Common myeloid progenitor, CD34-positive (primary cell): Measurements from ENCODE around the gene G6PC3.

ENCODE experiments used
- CTCF ChIA-PET: fragments of 350-600 bp; sonication (Branson Sonifier 250); formaldehyde crosslinking; loops from one replicate; lab custom pipeline; 2021; ENCODE audit warnings: antibody characterized with exemption; lab: Charles Lee
- POLR2A ChIA-PET: fragments of 350-600 bp; sonication (Branson Sonifier 250); formaldehyde crosslinking; loops from one replicate; lab custom pipeline; 2021; ENCODE audit warnings: antibody characterized with exemption; lab: Charles Lee
- DNase-seq, 3 donors: peaks; one replicate each; pipeline versions ENCODE4 v3.0.0 to v3.0.0-alpha.2; 2013
- H3K27ac ChIP-seq, 2 experiments: 1 replicate in 1 of 2; 2 replicates in 1 of 2; pipeline ENCODE4 v1.7.0; 2013; ENCODE audit warnings: inconsistent platforms in 2 of 2, low read length in 2 of 2, mild to moderate bottlenecking in 2 of 2, low read depth in 1 of 2, moderate library complexity in 1 of 2; ENCODE audit not compliant: severe bottlenecking in 2 of 2, insufficient read depth in 1 of 2, poor library complexity in 1 of 2
- H3K27me3 ChIP-seq, 5 experiments: replicated peaks in 2 of 5; 1 replicate in 3 of 5; 2 replicates in 2 of 5; pipeline versions ENCODE4 v1.6.1 to v1.7.0; 2013; ENCODE audit warnings: low read length in 4 of 5, mild to moderate bottlenecking in 2 of 5, moderate library complexity in 2 of 5, inconsistent platforms in 1 of 5; ENCODE audit not compliant: insufficient read depth in 5 of 5, control insufficient read depth in 4 of 5
- H3K36me3 ChIP-seq, 4 experiments: 1 replicate in 2 of 4; 2 replicates in 2 of 4; pipeline versions ENCODE4 v1.6.1 to v1.7.0; 2013; ENCODE audit warnings: low read length in 3 of 4, control low read depth in 1 of 4, mild to moderate bottlenecking in 1 of 4; ENCODE audit not compliant: control insufficient read depth in 4 of 4, insufficient read depth in 4 of 4
- H3K4me1 ChIP-seq, 4 experiments: 1 replicate in 3 of 4; 2 replicates in 1 of 4; pipeline versions ENCODE4 v1.6.1 to v1.7.1; 2013; ENCODE audit warnings: low read length in 3 of 4, mild to moderate bottlenecking in 3 of 4, control low read depth in 1 of 4, inconsistent platforms in 1 of 4, moderate library complexity in 1 of 4; ENCODE audit not compliant: control insufficient read depth in 4 of 4, insufficient read depth in 4 of 4; ENCODE audit errors: control extremely low read depth in 1 of 4
- H3K4me3 ChIP-seq, 7 experiments: 1 replicate in 4 of 7; 2 replicates in 3 of 7; pipeline versions ENCODE4 v1.5.1 to v1.7.0; 2013; ENCODE audit warnings: mild to moderate bottlenecking in 7 of 7, low read length in 6 of 7, moderate library complexity in 6 of 7, inconsistent platforms in 2 of 7, low read depth in 2 of 7, control low read depth in 1 of 7; ENCODE audit not compliant: insufficient read depth in 4 of 7, control insufficient read depth in 1 of 7; ENCODE audit errors: extremely low read depth in 1 of 7
- H3K9me3 ChIP-seq, 5 experiments: 1 replicate in 4 of 5; 2 replicates in 1 of 5; pipeline versions ENCODE4 v1.6.1 to v1.7.1; 2013; ENCODE audit warnings: low read length in 4 of 5, mild to moderate bottlenecking in 2 of 5, inconsistent platforms in 1 of 5, low read depth in 1 of 5, moderate library complexity in 1 of 5; ENCODE audit not compliant: control insufficient read depth in 4 of 5, insufficient read depth in 2 of 5; ENCODE audit errors: control extremely low read depth in 1 of 5
- WGBS: methylation state at CpG from one replicate; pipeline ENCODE4 v1.1.5; 2013; ENCODE audit not compliant: insufficient coverage; 5-methylcytosine and 5-hydroxymethylcytosine counted together

G6PC3 gene

GRCh38 chr17:44110011-44110686 lies 39.6 kb downstream of the G6PC3 start:
- no peaks in the 10 kb centered on the region for H3K27me3 ChIP-seq
- H3K4me1 ChIP-seq, result peaks cover 4 to 89% (median 56%) of the 10 kb centered on the region in 4 experiments
- no peak overlapping the region for H3K27ac ChIP-seq
- H3K36me3 ChIP-seq, result peaks cover 2 to 25% (median 4%) of the 10 kb centered on the region in 4 experiments
- POLR2A ChIA-PET, result interaction anchor here (0.9 to 1.4 kb wide), 2 partner anchors 13 to 14 kb away, joined by 3 to 4 read pairs; partner anchors contain the start of gene HDAC5
- WGBS, result 89% methylated on average over 7 of the region's 10 CpGs
- no peak for DNase-seq
- CTCF ChIA-PET, result interaction anchor here (0.6 to 9.7 kb wide), 6 partner anchors 7 to 58 kb away, joined by 3 to 85 read pairs (median 6); partner anchors contain the start of gene HDAC5
- H3K9me3 ChIP-seq, result no peaks in the 10 kb centered on the region
- H3K4me3 ChIP-seq, result peak overlapping the region in 4 of 7 experiments; percentile 40 to 61 (median 55)

GRCh38 chr17:44110823-44111633 lies 40.5 kb downstream of the G6PC3 start:
- H3K36me3 ChIP-seq, result peaks cover 2 to 26% (median 6%) of the 10 kb centered on the region in 4 experiments
- POLR2A ChIA-PET, result interaction anchor here (0.6 to 1.4 kb wide), 4 partner anchors 13 to 111 kb away, joined by 3 to 4 read pairs (median 3); partner anchors contain the start of gene HDAC5
- peak overlapping the region in 1 of 2 experiments; percentile 22 for H3K27ac ChIP-seq
- 3% methylated on average over 28 of the region's 28 CpGs for WGBS
- H3K9me3 ChIP-seq, result no peaks in the 10 kb centered on the region
- CTCF ChIA-PET, result interaction anchor here (0.8 to 9.7 kb wide), 8 partner anchors 8 to 43 kb away, joined by 3 to 85 read pairs (median 4); partner anchors contain the start of gene HDAC5
- no peaks in the 10 kb centered on the region for H3K27me3 ChIP-seq
- peaks cover 4 to 88% (median 56%) of the 10 kb centered on the region in 4 experiments for H3K4me1 ChIP-seq
- H3K4me3 ChIP-seq, result peak overlapping the region in 6 of 7 experiments; percentile 26 to 61 (median 50)
- DNase-seq, result peak; percentile 57 to 81 (median 78)

GRCh38 chr17:44111777-44112176 lies 41.2 kb downstream of the G6PC3 start:
- peaks cover 2 to 33% (median 8%) of the 10 kb centered on the region in 4 experiments for H3K36me3 ChIP-seq

GRCh38 chr17:44112284-44113280 lies 42.0 kb downstream of the G6PC3 start:
- Histone ChIP-seq H3K36me3 (peaks cover 2 to 32% (median 8%) of the 10 kb centered on the region in 4 experiments), H3K4me1 (peaks cover 4 to 79% (median 55%) of the 10 kb centered on the region in 4 experiments), H3K9me3 (no peaks in the 10 kb centered on the region), H3K4me3 (no peak overlapping the region), H3K27me3 (no peaks in the 10 kb centered on the region), H3K27ac (no peak overlapping the region)
- POLR2A ChIA-PET, result no interaction called here
- 92% methylated on average over 3 of the region's 4 CpGs for WGBS
- no peak for DNase-seq
- CTCF ChIA-PET, result interaction anchor here (0.8 to 9.7 kb wide), 7 partner anchors 9 to 39 kb away, joined by 3 to 85 read pairs (median 4); partner anchors contain the start of gene HDAC5

More at GRCh38 chr17:44111777-44112176, 41.2 kb downstream of the G6PC3 start:
- CTCF ChIA-PET, result interaction anchor here (0.8 to 9.7 kb wide), 7 partner anchors 8 to 42 kb away, joined by 3 to 85 read pairs (median 4); partner anchors contain the start of gene HDAC5
- no peak overlapping the region for H3K4me3 ChIP-seq
- no peaks in the 10 kb centered on the region for H3K27me3 ChIP-seq
- peak overlapping the region in 1 of 2 experiments; percentile 22 for H3K27ac ChIP-seq
- no peak for DNase-seq
- no peaks in the 10 kb centered on the region for H3K9me3 ChIP-seq
- H3K4me1 ChIP-seq, result peaks cover 4 to 81% (median 55%) of the 10 kb centered on the region in 4 experiments
- POLR2A ChIA-PET, result interaction anchor here (0.6 to 1.4 kb wide), 3 partner anchors 12 to 110 kb away, joined by 3 to 4 read pairs (median 3); partner anchors contain the start of gene HDAC5
- WGBS, result 86% methylated on average over 1 of the region's 3 CpGs

- ChIA-PET POLR2A (no interaction called here), CTCF (interaction anchor here (1.0 to 9.7 kb wide), 3 partner anchors 10 to 38 kb away, joined by 3 to 85 read pairs (median 3); no protein-coding TSS in a partner anchor)
- H3K4me3 ChIP-seq, result no peak overlapping the region
- no peaks in the 10 kb centered on the region for H3K9me3 ChIP-seq
- WGBS, result 86% methylated on average over 1 of the region's 1 CpG
- H3K4me1 ChIP-seq, result peaks cover 4 to 73% (median 55%) of the 10 kb centered on the region in 4 experiments
- H3K36me3 ChIP-seq, result peaks cover 2 to 26% (median 8%) of the 10 kb centered on the region in 4 experiments
- DNase-seq, result no peak
- no peak overlapping the region for H3K27ac ChIP-seq
- H3K27me3 ChIP-seq, result no peaks in the 10 kb centered on the region
Observed at GRCh38 chr17:44113382-44113781, 42.8 kb downstream of the G6PC3 start.
